Stimulated activated CD4-positive, alpha-beta T cell treated with anti-CD3 and anti-CD28 coated beads, Interleukin-15, amount 100 ng/mL, for 48 hours (primary cell): ENCODE results near the gene FAM98C.
A peak's percentile ranks its signal among the peaks of the same experiment; 100 is the strongest.

Experiments used
- DNase-seq, 2 donors: peaks; one replicate each; pipeline ENCODE4 v3.0.0-alpha.2; 2020; ENCODE audit warnings: low read depth in 2 of 2

Gene FAM98C

DNA sequence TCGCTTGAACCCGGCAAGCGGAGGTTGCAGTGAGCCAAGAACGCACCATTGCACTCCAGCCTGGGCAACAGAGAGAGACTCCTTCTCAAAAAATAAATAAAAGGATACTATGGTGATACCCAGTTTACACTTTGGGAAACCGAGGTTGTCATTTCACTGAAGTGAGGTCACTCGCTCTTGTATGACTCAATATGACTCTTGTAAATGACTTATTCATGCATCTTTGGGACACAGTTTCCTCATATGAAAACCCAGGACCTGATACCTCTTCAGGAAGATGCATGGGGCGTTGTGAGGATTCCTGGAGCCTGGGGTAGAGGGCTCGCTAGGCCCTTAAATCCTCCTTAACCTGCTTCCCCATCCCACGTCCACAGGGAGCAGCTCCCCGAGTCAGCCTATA, 24.0 kb upstream of the FAM98C start:
- no peak for DNase-seq

DNA sequence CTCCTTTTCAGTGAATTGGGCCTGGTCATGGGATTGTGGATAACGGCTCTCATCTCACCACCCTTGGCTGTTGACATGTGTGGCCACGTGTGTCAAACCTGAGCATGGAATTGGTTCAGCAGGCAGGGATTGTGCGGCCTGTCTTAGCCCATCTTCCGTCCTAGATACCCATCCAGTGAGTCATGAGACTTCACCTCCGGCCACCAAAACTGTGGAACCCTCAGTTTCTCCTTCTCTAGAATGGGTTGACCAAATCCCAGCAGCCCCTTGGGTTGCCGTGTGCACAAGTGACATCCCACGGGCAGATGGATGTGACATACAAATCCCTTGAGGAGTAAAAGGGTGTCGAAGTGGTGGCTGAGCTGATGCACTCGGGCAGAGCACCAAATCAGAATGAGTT, 21.8 kb upstream of the FAM98C start:
- no peak for DNase-seq

GRCh38 chr19:38383184-38383583, 19.7 kb upstream of the FAM98C start:
- no peak for DNase-seq

GRCh38 chr19:38383743-38384142, 19.1 kb upstream of the FAM98C start:
- DNase-seq: no peak

- DNase-seq: no peak
Observed at GRCh38 chr19:38384209-38385027, 18.5 kb upstream of the FAM98C start.

DNA sequence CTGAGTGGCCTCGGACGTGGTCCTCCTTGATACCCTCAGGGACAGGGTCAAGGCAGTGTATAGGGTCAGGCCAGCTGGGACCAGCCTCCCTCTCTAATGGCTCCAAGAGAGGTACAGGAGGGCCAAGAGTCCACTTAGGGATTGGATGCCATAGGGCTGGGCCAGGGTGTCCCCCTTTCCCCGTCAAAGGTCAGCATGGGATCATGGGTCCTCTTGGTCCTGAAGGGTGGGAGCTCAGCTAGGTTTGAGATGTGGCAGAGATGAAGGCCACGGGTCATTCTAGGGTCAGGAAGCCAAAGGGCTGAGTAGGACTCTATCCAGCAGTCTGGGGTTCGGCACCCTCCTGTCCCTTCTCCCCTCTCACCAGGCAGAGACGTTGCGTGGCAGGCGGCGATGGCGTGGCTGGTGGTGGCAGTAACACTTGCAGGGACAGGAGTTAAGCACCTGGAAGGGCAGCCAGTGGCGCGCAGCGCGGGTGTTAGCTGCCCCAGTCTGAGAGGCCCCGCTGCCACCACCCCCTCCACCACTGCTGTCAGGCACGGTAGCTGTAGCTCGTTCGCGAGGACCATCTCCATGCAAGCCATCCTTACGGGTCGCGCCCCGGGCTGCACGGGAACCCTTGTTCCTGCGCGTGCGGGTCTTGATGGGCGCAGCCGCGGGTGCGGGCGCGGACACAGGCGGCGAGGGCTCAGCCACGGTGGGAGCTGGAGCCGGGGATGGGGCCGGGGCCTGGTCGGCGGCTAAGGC, 17.7 kb upstream of the FAM98C start:
- no peak for DNase-seq

DNA sequence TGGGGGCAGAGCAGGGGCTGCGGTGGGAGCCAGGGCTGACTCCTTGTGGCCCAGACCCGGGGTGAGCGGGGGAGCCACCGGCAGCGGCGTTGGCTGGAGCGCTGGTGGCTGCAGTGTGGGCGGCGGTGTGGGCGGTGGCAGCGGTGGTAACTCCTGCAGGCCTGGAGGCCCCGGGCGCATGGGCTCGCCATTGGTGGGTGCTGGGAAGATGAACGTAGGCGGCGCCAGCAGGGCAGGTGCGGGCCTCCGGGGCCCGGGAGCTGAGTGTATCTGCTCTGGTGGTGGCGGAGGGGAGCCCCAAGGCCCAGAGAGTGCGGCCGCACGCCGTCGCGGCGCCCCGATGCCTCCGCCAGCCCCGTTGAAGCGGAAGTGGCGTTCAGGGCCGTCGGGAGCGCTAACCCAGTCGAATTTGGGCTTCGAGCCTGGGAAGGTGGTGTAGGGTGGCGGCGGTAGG, 17.1 kb upstream of the FAM98C start:
- DNase-seq: no peak

GRCh38 chr19:38386300-38386970, 16.5 kb upstream of the FAM98C start:
- DNase-seq: no peak

DNA sequence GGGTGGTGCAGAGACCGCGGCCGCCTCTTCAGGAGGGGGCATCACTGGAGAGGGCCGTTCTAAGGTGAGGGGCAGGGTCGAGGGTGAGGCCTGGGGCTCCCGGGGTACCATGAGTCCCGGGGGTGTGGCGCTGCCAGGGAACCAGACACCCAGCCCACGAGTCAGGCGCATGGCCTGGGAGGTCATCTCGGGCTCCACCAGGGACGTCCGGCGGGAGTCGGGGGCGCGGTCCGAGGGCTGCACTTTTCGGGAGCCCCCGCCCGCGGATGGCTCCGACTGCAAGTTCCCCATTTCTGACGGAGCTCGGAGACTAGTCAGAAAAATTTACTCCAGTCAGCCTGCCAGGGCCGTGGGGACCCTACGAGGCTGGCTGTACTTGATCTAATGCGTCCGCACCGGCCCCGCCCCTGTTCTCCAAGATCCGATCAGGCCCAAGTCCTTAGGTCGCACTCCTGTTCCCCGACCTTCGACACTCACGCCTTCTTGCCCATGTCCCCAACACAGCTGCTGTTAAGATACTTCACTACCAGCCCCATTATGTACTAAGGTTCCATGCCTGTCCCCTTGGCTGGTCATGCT, 15.8 kb upstream of the FAM98C start:
- no peak for DNase-seq

DNA sequence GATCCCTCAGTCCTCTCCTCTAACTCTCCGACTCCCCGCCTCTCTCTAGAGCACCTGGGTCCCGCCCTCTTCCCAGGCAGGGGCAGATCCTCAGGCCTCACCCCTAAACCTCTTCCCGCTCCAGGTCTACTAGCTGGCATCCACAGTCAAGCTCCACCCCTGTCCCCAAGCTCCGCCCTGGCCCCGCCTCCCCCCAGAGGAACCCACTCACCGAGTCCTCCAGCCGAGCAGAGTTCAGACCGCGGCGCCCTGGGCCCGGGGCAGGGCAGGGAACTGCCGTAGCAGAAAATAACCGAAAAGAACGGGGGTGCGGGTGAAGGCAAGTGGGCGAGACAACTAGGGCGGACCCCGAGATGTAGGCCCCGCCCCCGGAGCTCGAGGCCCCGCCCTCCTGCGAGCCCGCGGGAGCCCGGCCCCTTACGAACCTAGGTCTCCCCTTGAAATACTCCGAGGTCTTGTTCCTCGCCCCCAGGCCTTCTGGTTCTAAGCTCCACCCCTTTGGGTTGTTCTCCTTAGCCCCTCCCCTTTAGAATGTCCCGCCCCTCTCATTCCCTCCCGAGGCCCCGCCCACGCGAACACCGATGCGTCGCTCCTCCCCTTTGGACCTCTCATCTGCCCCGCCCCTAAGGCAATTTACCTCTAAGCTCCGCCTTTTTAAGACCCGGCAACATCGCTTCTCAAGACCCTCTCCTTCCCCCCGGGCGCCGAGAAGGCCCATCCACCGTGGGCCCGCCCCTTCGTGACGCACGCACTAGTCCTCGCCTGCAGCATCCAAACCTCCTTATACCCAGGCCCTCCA, 15.1 kb upstream of the FAM98C start, which contains the start of gene GGN:
Gene GGN, minus strand, starts transcription at position 485 of the 799 bp plus-strand sequence. CDS start 773 bp downstream, outside the sequence.
- peak; percentile 82 to 90 for DNase-seq

DNA sequence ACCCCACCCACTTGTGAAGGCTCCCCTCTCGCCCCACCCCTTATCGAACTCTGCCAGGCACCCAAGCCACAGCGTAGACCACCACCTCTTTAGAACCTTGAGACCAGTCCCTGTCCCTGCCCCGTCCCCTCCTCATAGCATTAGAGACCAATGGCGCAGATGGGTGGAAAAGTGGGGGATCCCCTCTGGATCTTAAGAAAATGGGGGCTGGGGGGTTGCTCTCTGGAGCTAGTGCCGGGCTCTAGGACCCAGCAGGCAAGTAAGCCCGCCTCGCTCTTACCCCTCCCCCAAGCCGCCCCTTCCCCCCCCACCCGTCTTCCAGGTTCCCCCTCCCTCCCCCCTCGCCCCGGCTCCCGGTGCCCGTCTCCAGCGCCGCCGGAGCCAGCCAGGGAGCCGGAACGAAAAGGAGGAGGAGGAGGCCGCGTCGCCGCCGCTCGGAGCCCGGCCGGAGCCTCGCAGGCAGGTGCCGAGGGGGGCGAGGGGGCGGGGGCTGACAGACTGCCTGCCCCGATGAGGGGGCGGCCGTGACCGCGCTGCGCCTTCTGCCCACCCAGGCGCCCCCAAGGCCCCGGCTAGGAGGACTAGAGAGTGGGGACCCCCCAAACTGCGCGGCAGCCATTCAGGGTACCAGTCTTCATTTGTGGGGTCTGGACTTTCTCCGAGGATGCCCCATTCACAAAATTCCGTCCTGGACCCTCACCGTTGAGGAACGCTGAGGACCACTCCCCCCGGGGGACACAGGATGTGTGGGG, 14.4 kb upstream of the FAM98C start, which contains the start of gene SPRED3:
Gene SPRED3, plus strand, starts transcription at position 349 of the 752 bp plus-strand sequence. CDS start 1,606 bp downstream, outside the sequence.
- no peak for DNase-seq

GRCh38 chr19:38389101-38389925, 13.6 kb upstream of the FAM98C start:
- DNase-seq: no peak

GRCh38 chr19:38389957-38390924, 12.7 kb upstream of the FAM98C start:
- DNase-seq: no peak

DNA sequence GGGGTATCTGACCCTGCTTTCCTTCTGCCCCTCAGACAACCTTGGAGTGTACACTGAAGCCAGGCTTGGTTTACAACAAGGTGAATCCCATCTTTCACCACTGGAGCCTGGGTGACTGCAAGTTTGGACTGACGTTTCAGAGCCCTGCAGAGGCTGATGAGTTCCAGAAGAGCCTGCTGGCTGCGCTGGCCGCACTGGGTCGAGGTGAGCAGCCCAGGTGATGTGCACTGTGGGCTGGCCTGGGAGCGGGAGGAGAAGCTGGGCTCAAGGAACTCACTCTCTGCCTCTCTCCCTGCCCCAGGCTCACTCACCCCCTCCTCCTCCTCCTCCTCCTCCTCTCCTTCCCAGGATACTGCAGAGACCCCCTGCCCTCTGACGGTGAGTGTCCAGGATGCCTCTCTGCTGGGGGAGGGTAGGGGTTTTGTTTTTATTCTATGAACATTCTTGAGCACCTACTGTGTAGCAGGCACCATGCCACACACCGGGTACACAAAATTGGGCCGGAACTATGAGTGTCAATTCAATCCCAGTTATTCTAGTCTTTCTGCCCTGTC, 10.9 kb upstream of the FAM98C start:
- no peak for DNase-seq

GRCh38 chr19:38392707-38393308, 10.1 kb upstream of the FAM98C start:
- DNase-seq: no peak

DNA sequence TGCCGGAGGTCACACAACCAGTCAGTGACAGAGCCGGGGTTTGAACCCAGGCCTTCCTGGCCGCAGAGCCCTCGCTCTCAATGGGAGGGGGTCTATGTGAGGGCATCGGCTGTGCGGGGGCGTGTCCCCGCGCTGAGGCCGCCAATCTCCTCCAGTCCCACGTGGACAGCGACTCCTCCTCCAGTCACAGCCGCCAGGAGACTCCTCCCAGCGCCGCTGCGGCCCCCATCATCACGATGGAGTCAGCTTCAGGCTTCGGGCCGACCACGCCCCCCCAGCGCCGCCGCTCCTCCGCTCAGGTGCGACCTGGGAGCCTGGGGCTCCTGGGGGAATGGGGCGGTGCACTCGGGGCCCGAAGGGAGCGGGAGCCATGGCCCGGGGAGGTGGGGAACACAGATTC, 8.4 kb upstream of the FAM98C start:
- DNase-seq: peak; percentile 70 to 82

DNA sequence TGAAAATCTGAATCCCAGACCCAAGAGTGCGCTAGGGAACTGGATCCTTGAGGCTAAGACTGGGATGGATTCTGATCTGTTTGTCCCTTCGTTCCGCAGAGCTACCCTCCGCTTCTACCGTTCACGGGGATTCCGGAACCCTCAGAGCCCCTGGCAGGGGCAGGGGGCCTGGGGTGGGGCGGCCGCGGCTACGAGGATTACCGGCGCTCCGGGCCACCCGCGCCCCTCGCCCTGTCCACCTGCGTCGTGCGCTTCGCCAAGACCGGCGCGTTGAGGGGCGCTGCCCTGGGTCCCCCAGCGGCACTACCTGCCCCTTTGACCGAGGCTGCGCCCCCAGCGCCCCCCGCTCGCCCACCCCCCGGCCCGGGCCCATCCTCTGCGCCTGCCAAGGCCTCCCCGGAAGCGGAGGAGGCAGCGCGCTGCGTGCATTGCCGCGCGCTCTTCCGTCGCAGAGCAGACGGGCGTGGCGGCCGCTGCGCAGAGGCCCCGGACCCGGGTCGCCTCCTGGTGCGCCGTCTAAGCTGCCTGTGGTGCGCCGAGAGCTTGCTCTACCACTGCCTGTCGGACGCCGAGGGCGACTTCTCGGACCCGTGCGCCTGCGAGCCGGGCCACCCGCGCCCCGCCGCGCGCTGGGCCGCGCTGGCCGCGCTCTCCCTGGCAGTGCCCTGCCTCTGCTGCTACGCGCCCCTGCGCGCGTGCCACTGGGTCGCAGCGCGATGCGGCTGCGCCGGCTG, 7.3 kb upstream of the FAM98C start:
- no peak for DNase-seq
